ENCODE data around the gene SLC25A47. TPM values are rescaled to one million over a fixed set of nuclear protein-coding genes. Genes with fewer than 3 reads are reported as not detected.
"Not testable (repeated sequence)": the region's sequence is repeated elsewhere in the genome, so short reads cannot be mapped to it uniquely, and the experiment has no call there.

SLC25A47 gene
- total RNA-seq, 1 experiment from 2014 or later: not detected

- DNase-seq (ENCODE audit: extremely low read depth, low read depth): no peak
These were observed 18.3 kb upstream of the SLC25A47 start for GRCh38 chr14:100304825-100305323.

- no peak for DNase-seq (ENCODE audit: extremely low read depth, low read depth)
These were observed 17.6 kb upstream of the SLC25A47 start for GRCh38 chr14:100305324-100306100.

GRCh38 chr14:100306101-100306997 lies 16.8 kb upstream of the SLC25A47 start, which contains the start of gene SLC25A29:
SLC25A29 (minus strand) TSS chr14:100306444; CDS start chr14:100306232, 212 bp downstream.
- peak; percentile 76 for DNase-seq (ENCODE audit: extremely low read depth, low read depth)

GRCh38 chr14:100306998-100307765 lies 16.0 kb upstream of the SLC25A47 start:
- no peak for DNase-seq (ENCODE audit: extremely low read depth, low read depth)

- DNase-seq (ENCODE audit: extremely low read depth, low read depth): no peak
These were observed 15.2 kb upstream of the SLC25A47 start for GRCh38 chr14:100307766-100308426.

GRCh38 chr14:100308427-100308792 lies 14.7 kb upstream of the SLC25A47 start:
- not testable (repeated sequence) for DNase-seq (ENCODE audit: extremely low read depth, low read depth)

GRCh38 chr14:100309028-100309737 lies 14.0 kb upstream of the SLC25A47 start:
- DNase-seq (ENCODE audit: extremely low read depth, low read depth): no peak

- not testable (repeated sequence) for DNase-seq (ENCODE audit: extremely low read depth, low read depth)
These were observed 10.8 kb upstream of the SLC25A47 start for GRCh38 chr14:100312110-100312876.

- no peak for DNase-seq (ENCODE audit: extremely low read depth, low read depth)
These were observed 10.2 kb upstream of the SLC25A47 start for GRCh38 chr14:100312877-100313400.

GRCh38 chr14:100313464-100314230 lies 9.5 kb upstream of the SLC25A47 start:
- no peak for DNase-seq (ENCODE audit: extremely low read depth, low read depth)

- DNase-seq (ENCODE audit: extremely low read depth, low read depth): no peak
These were observed 8.4 kb upstream of the SLC25A47 start for GRCh38 chr14:100314724-100315123.

GRCh38 chr14:100317389-100317788 lies 5.8 kb upstream of the SLC25A47 start:
- no peak for DNase-seq (ENCODE audit: extremely low read depth, low read depth)

GRCh38 chr14:100317912-100318808 lies 5.0 kb upstream of the SLC25A47 start:
- no peak for DNase-seq (ENCODE audit: extremely low read depth, low read depth)

GRCh38 chr14:100320157-100320856 lies 2.8 kb upstream of the SLC25A47 start:
- no peak for DNase-seq (ENCODE audit: extremely low read depth, low read depth)

GRCh38 chr14:100321473-100322137 lies 1.5 kb upstream of the SLC25A47 start:
- DNase-seq (ENCODE audit: extremely low read depth, low read depth): no peak

Data from NCI-H460 (cell line).